ENCODE measurements around the gene CDH12.

CDH12 gene

DNA sequence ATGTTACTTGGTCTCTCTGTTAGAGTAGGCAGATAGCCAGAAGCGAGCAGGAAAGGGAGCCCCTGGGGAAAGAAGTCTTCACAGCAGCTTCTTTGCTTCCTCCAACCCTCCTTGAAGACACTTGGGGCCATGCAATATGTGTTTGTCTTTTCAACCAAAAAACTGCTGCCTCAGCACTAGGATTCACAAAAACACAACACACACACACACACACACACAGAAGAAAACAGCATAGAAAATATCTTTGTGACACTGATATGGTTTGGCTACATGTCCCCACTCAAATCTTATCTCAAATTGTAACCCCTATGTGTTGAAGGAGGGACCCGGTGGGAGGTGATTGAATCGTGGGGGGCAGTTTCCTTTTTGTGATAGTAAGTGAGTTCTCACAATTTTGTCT, 133.3 kb downstream of the CDH12 start:
- Histone ChIP-seq H3K27me3 (ENCODE audit: insufficient read depth, poor library complexity, severe bottlenecking) (no peaks in the 10 kb centered on the region), H3K4me3 (replicated peaks; ENCODE audit: insufficient read depth, low read length) (no peak overlapping the region), H3K27ac (replicated peaks) (no peak overlapping the region)
- TF ChIP-seq, protein P1, sequence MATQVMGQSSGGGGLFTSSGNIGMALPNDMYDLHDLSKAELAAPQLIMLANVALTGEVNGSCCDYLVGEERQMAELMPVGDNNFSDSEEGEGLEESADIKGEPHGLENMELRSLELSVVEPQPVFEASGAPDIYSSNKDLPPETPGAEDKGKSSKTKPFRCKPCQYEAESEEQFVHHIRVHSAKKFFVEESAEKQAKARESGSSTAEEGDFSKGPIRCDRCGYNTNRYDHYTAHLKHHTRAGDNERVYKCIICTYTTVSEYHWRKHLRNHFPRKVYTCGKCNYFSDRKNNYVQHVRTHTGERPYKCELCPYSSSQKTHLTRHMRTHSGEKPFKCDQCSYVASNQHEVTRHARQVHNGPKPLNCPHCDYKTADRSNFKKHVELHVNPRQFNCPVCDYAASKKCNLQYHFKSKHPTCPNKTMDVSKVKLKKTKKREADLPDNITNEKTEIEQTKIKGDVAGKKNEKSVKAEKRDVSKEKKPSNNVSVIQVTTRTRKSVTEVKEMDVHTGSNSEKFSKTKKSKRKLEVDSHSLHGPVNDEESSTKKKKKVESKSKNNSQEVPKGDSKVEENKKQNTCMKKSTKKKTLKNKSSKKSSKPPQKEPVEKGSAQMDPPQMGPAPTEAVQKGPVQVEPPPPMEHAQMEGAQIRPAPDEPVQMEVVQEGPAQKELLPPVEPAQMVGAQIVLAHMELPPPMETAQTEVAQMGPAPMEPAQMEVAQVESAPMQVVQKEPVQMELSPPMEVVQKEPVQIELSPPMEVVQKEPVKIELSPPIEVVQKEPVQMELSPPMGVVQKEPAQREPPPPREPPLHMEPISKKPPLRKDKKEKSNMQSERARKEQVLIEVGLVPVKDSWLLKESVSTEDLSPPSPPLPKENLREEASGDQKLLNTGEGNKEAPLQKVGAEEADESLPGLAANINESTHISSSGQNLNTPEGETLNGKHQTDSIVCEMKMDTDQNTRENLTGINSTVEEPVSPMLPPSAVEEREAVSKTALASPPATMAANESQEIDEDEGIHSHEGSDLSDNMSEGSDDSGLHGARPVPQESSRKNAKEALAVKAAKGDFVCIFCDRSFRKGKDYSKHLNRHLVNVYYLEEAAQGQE (IDR thresholded peaks at IDR 0.05; ENCODE audit: insufficient replicate concordance, low read depth) = no peak
- no peak for TF ChIP-seq POLR2AphosphoS5 (IDR thresholded peaks at IDR 0.05; ENCODE audit: low read depth)
- TF ChIP-seq SPI1 (IDR thresholded peaks at IDR 0.05; ENCODE audit: borderline replicate concordance, low read depth) = no peak
- no peak for TF ChIP-seq GABPA (IDR thresholded peaks at IDR 0.05; ENCODE audit: low read depth)
- TF ChIP-seq, protein P2, sequence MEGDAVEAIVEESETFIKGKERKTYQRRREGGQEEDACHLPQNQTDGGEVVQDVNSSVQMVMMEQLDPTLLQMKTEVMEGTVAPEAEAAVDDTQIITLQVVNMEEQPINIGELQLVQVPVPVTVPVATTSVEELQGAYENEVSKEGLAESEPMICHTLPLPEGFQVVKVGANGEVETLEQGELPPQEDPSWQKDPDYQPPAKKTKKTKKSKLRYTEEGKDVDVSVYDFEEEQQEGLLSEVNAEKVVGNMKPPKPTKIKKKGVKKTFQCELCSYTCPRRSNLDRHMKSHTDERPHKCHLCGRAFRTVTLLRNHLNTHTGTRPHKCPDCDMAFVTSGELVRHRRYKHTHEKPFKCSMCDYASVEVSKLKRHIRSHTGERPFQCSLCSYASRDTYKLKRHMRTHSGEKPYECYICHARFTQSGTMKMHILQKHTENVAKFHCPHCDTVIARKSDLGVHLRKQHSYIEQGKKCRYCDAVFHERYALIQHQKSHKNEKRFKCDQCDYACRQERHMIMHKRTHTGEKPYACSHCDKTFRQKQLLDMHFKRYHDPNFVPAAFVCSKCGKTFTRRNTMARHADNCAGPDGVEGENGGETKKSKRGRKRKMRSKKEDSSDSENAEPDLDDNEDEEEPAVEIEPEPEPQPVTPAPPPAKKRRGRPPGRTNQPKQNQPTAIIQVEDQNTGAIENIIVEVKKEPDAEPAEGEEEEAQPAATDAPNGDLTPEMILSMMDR (IDR thresholded peaks at IDR 0.05; ENCODE audit: insufficient read depth, low read length) = no peak
- DNase-seq (ENCODE audit: low read depth in 1 of 2, low spot score in 1 of 2) = no peak

DNA sequence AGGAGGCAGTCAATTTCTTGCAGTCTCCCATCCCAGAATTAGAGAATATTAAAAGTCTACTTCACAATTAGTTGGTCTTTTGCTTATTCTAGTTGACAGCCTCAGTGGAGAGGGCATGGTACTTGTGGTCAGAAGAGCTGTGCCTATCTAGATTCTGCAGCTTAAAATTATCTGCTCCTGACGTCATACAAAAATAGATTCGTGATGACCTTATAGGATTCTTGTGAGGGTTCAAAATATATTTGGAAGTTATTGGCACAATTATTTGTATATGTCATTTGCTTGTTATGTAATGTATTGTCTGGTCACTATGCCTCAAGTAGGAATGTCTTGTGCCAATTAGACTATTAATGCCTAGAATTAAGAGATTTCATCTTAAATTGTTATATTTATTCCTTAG, 142.5 kb downstream of the CDH12 start:
- Histone ChIP-seq H3K27me3 (ENCODE audit: insufficient read depth, poor library complexity, severe bottlenecking) (no peaks in the 10 kb centered on the region), H3K4me3 (replicated peaks; ENCODE audit: insufficient read depth, low read length) (no peak overlapping the region), H3K27ac (replicated peaks) (no peak overlapping the region)
- no peak for TF ChIP-seq SPI1 (IDR thresholded peaks at IDR 0.05; ENCODE audit: borderline replicate concordance, low read depth)
- TF ChIP-seq, protein P1 (IDR thresholded peaks at IDR 0.05; ENCODE audit: insufficient replicate concordance, low read depth) = no peak
- TF ChIP-seq POLR2AphosphoS5 (IDR thresholded peaks at IDR 0.05; ENCODE audit: low read depth) = no peak
- no peak for TF ChIP-seq GABPA (IDR thresholded peaks at IDR 0.05; ENCODE audit: low read depth)
- TF ChIP-seq, protein P2 (IDR thresholded peaks at IDR 0.05; ENCODE audit: insufficient read depth, low read length) = no peak
- no peak for DNase-seq (ENCODE audit: low read depth in 1 of 2, low spot score in 1 of 2)

DNA sequence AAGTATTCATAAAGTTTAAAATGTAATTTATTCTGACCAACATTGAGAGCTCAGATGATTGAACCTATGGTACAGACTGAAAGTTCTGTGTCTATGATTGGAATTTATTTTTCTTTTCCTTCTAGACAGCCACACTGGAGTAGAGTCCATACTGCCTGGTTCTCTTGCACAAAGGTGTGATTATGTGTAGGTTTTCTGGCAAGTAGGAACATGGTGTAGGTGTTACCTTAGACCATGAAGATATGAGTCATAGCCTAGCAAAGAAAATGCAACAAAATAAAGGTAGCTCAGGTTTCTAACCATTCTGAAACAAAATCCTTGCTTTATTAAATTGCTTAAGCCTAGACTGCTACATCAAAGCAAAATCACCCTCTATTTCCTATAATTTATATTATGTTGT, 143.4 kb downstream of the CDH12 start:
- no peak for TF ChIP-seq GABPA (IDR thresholded peaks at IDR 0.05; ENCODE audit: low read depth)
- Histone ChIP-seq H3K27me3 (ENCODE audit: insufficient read depth, poor library complexity, severe bottlenecking) (no peaks in the 10 kb centered on the region), H3K4me3 (replicated peaks; ENCODE audit: insufficient read depth, low read length) (no peak overlapping the region), H3K27ac (replicated peaks) (no peak overlapping the region)
- no peak for DNase-seq (ENCODE audit: low read depth in 1 of 2, low spot score in 1 of 2)

DNA sequence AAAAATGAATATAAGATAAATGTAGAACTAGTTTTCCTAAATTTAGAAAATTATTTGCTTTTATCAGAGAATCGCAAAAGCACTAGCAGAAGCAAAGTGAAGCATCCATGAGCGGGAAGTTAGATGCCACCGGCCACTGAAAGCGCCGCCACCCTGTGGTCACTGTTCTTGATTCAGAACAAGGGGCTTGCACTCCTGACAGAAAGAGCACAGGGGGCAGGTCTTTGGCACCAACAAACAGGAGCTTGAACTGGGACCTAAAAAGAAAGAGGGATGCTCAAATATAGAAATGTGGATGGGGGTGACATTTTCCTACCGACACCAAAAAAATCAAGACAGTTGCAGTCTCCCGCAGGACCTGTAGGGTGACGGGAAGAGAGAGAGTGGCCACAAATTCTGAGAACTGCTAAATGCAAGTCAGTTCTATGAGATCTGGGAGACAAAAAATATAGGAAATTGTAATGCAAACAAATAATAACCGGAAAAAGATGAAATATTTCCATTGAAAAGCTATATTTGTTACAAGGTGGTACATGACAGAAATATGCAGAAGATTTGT, 144.3 kb downstream of the CDH12 start:
- H3K27ac ChIP-seq (replicated peaks) = no peak overlapping the region
- no peak overlapping the region for H3K4me3 ChIP-seq (replicated peaks; ENCODE audit: insufficient read depth, low read length)
- no peak for DNase-seq (ENCODE audit: low read depth in 1 of 2, low spot score in 1 of 2)
- no peak for TF ChIP-seq SPI1 (IDR thresholded peaks at IDR 0.05; ENCODE audit: borderline replicate concordance, low read depth)
- no peak for TF ChIP-seq GABPA (IDR thresholded peaks at IDR 0.05; ENCODE audit: low read depth)
- TF ChIP-seq, protein P2 (IDR thresholded peaks at IDR 0.05; ENCODE audit: insufficient read depth, low read length) = no peak
- TF ChIP-seq, protein P1 (IDR thresholded peaks at IDR 0.05; ENCODE audit: insufficient replicate concordance, low read depth) = no peak
- no peak for TF ChIP-seq POLR2AphosphoS5 (IDR thresholded peaks at IDR 0.05; ENCODE audit: low read depth)
- H3K27me3 ChIP-seq (ENCODE audit: insufficient read depth, poor library complexity, severe bottlenecking) = no peaks in the 10 kb centered on the region
